HG03521 (cell line): Measurements from ENCODE around the gene RCAN2.

Experiments used
- ATAC-seq: cut with Tn5 transposase; IDR thresholded peaks from one replicate; pipeline ENCODE4 v1.9.1; 2021; ENCODE audit warnings: mild to moderate bottlenecking, moderate library complexity; ENCODE audit not compliant: unreplicated experiment

The RCAN2 gene

GRCh38 chr6:46491201-46491627, at the start of gene RCAN2:
TSS of gene RCAN2 (minus strand) at chr6:46491449.
- ATAC-seq: no peak

- ATAC-seq: no peak
Observed at GRCh38 chr6:46539866-46540265, 48.6 kb upstream of the RCAN2 start.

GRCh38 chr6:46538800-46539480, 47.7 kb upstream of the RCAN2 start:
- ATAC-seq: no peak

- no peak for ATAC-seq
Observed at GRCh38 chr6:46530896-46531295, 39.6 kb upstream of the RCAN2 start.

DNA sequence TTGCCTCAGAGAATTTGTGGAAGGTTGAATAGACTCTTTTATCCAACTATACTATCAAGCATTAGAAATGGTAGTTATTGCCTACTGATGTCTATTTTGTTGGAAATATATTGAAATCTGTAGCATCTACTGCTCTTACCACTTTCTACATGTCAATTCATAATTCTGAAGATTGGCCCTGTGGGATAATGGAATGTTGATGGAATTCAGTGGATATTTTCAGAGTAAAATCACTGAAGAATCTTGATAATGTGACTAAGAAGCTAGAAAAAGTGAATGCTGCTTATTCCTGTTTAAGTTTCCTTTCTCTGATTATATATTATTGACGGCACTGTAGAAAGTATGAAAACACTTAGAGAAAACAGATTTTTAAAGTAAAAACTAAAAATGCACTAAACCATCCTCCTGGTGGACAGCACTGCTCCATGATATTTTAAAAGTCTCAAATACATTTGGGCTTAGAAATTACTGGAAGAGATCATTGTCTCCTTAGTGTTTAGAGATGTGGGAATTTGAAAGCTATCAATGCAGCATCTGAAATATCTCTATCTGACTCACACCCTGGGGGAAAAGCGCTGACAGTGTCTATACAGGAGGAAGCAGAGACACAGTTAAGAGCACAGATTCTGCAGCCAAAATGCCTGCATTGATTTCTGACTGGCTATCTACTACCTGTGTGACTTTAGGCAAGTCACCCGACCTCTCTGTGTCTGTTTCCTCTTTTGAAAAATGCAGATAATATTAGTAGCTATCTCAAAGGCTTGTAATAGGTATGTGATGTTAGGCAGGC, 37.9 kb upstream of the RCAN2 start:
- no peak for ATAC-seq

- no peak for ATAC-seq
Observed at GRCh38 chr6:46526607-46527006, 35.4 kb upstream of the RCAN2 start.

- ATAC-seq: no peak
Observed at GRCh38 chr6:46525583-46525982, 34.3 kb upstream of the RCAN2 start.

DNA sequence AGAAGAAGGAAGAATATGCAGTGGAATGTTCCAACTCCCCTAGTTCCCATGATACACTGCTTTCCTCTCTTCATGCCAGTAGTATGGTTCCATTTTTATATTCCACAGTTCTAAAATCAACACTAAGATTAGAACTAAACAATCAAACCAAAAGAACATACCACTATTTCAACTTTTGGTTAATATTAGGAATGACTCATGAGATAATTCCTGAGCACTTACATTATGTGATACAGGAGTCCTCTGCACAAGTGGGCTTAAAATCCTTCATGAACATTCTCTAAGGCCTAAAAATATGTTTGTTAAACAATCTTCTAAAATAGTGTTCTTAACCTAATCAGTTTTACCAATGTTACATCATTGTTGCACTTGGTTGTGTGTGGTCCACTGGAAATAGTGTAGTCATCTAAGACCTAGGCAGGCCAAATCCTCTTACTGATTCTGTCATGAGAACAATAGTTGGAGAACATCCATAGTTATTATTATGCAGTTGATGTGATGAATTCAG, 30.3 kb upstream of the RCAN2 start:
- ATAC-seq: no peak

DNA sequence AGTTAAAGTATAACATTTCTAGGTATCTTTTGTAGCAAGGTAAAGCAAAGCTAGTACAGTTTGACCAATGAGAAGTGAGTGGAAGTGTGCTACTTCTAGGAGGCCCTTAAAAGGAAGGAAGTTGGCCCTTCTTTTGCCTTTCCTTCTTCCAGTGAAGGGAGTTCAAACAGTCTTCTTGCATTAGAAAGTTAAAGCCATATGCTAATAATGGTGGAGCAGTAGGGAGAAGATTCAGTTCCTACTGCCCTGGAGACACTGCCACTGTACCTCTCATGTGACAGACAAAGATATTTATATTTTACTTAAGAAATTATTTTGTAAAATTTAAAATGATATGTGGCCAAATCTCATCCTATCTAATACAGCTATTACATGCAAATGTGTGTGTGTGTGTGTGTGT, 26.0 kb upstream of the RCAN2 start:
- no peak for ATAC-seq

- no peak for ATAC-seq
Observed at GRCh38 chr6:46513533-46513932, 22.3 kb upstream of the RCAN2 start.

- no peak for ATAC-seq
Observed at GRCh38 chr6:46511320-46511719, 20.1 kb upstream of the RCAN2 start.

GRCh38 chr6:46510651-46511050, 19.4 kb upstream of the RCAN2 start:
- no peak for ATAC-seq

DNA sequence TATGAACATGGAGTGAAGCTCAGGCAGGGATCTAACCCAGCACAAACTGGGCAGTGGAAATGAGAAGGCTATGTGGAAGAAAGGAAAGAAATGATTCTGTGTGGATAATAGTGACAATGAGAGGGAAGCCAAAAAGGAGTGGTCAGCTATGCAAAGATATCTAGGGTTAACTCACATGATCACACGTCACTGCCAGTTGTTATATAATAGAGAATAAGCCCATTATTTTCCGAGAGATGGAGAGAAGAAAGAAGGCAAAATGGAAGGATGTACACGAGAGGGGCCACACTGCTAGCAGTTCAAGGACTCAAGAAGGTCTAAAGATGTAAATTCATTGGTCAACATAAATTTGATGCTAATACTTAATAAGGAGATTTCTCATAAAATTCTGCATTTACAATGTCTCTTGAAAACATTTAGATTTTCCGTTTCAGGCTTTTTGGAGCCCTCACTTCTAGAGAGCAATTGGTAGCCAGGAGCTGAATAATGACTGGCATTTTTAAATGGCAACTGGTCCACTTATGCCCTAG, 18.8 kb upstream of the RCAN2 start:
- ATAC-seq: no peak

GRCh38 chr6:46509063-46509462, 17.8 kb upstream of the RCAN2 start:
- ATAC-seq: no peak

DNA sequence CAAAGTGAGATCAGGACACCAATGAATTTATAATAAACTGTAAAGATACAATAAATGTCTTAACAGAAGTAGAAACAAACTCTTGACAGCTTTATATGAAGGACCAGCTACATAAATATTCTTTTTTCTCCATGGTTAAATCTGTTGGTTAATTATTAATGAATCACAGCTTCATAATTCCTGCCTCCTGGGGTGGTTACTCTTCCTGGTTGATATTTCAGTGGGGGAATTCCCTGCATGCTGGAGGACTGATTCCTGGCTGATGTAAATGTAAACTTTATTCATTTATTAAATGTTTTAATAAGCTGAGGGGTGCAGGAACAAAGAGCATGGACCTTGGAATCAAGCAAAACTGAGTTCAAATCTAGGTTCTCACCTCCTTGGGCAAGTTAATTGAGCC, 16.2 kb upstream of the RCAN2 start:
- ATAC-seq: no peak

GRCh38 chr6:46505693-46506512, 14.7 kb upstream of the RCAN2 start:
- no peak for ATAC-seq

GRCh38 chr6:46504242-46504641, 13.0 kb upstream of the RCAN2 start:
- no peak for ATAC-seq

- ATAC-seq: no peak
Observed at GRCh38 chr6:46502486-46503119, 11.4 kb upstream of the RCAN2 start.

DNA sequence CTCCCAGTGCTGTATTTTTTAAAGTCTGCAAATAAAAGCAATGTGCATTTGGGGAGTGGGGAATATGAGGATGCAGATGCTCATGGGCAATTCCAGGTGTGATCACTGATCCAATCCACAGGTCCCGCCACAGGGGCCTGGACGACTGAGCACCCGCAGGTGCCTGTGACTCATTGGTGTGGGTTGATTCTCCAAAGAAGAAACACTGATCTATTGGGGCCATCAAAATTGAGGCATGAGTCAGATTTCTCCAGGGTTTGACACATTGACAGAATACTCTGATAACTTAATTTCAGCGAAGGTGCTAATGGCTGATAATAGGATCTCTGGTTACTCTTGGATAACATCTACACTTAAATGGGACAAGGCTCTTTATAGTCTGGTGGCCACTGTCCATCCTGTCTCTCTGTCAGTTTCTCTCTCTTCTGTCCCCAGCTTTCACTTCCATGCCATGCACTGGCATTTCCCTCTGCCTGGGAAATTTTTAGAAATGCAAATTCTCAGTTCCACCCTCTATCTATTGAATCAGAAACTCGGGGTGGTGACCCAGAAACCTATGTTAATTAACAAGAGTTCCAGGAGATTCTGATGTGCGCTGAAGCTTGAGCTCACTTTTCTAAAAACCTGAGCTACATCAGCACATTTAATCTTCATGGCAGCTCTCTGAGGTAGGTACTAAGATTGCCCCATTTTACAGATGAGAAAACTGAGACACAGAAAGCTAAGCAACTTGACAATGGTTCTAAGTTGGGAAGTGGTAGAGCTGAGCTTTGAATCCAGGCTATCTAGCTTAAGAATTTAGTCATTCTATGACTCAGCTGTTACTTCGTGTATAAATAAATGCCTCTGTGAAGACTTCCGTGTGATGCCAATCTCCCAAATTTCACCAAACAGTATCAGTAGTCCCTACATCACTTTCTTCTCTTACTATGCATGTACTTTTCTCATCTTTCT, 10.2 kb upstream of the RCAN2 start:
- ATAC-seq: no peak

GRCh38 chr6:46500382-46500781, 9.1 kb upstream of the RCAN2 start:
- no peak for ATAC-seq
